Neural cell (in vitro differentiated cells): Measurements from ENCODE around the gene RAP1GDS1. TPM values are rescaled to one million over a fixed set of nuclear protein-coding genes. Genes with fewer than 3 reads are reported as not detected.
"Not testable (repeated sequence)": the region's sequence is repeated elsewhere in the genome, so short reads cannot be mapped to it uniquely, and the experiment has no call there.

Experiments
- H2AFZ ChIP-seq: fragments of 200-600, 300-800 bp; sonication (generic), shearing (Covaris generic); 2 replicates; pipeline ENCODE4 v1.6.0; 2014; ENCODE audit warnings: low read depth, mild to moderate bottlenecking, antibody characterized with exemption, low read length, moderate library complexity
- H3F3A ChIP-seq: fragments of 200-600 bp; shearing (Covaris generic); 2 replicates; pipeline ENCODE4 v1.6.1; 2016; ENCODE audit warnings: mild to moderate bottlenecking, moderate library complexity, mixed read lengths, antibody characterized with exemption, low read length; ENCODE audit not compliant: insufficient read depth, poor library complexity, severe bottlenecking
- H3K27ac ChIP-seq: fragments of 200-600, 300-800 bp; sonication (generic), shearing (Covaris generic); 2 replicates; pipeline ENCODE4 v1.5.1; 2014; ENCODE audit warnings: mild to moderate bottlenecking, low read length, moderate library complexity
- H3K27me3 ChIP-seq: fragments of 300-800, 200-600 bp; sonication (generic), shearing (Covaris generic); 2 replicates; pipeline ENCODE4 v1.6.0; 2014; ENCODE audit warnings: mild to moderate bottlenecking, low read depth, low read length, moderate library complexity; ENCODE audit not compliant: insufficient read depth
- H3K36me3 ChIP-seq: fragments of 300-800, 200-600 bp; sonication (generic), shearing (Covaris generic); 2 replicates; pipeline ENCODE4 v1.5.1; 2014; ENCODE audit warnings: mild to moderate bottlenecking, antibody characterized with exemption, low read length, moderate library complexity; ENCODE audit not compliant: insufficient read depth
- H3K4me2 ChIP-seq: fragments of 300-800, 200-600 bp; sonication (generic), shearing (Covaris generic); 2 replicates; pipeline ENCODE4 v1.6.0; 2014; ENCODE audit warnings: mild to moderate bottlenecking, low read length
- H3K4me3 ChIP-seq: fragments of 300-800, 200-600 bp; sonication (generic), shearing (Covaris generic); 2 replicates; pipeline ENCODE4 v1.5.1; 2014; ENCODE audit warnings: mild to moderate bottlenecking, low read length, moderate library complexity
- H3K79me2 ChIP-seq: fragments of 200-600 bp; shearing (Covaris generic); replicated peaks from 2 replicates; pipeline ENCODE4 v1.6.0; 2014; ENCODE audit warnings: mild to moderate bottlenecking, low read length, moderate library complexity; ENCODE audit not compliant: insufficient read depth
- H3K9ac ChIP-seq: fragments of 300-800, 200-600 bp; sonication (generic), shearing (Covaris generic); 2 replicates; pipeline ENCODE4 v1.6.1; 2016; ENCODE audit warnings: mild to moderate bottlenecking, low read length, mixed read lengths
- H3K9me2 ChIP-seq: fragments of 200-600 bp; shearing (Covaris generic); 2 replicates; pipeline ENCODE4 v1.6.1; 2016; ENCODE audit warnings: mild to moderate bottlenecking, low read length, mixed read lengths; ENCODE audit not compliant: insufficient read depth
- H3K9me3 ChIP-seq: fragments of 200-600, 300-800 bp; sonication (generic), shearing (Covaris generic); 2 replicates; pipeline ENCODE4 v1.6.1; 2016; ENCODE audit warnings: mild to moderate bottlenecking, mixed run types, low read length, moderate library complexity, mixed read lengths
- H4K20me1 ChIP-seq: fragments of 200-600 bp; shearing (Covaris generic); 2 replicates; pipeline ENCODE4 v1.6.1; 2016; ENCODE audit warnings: mild to moderate bottlenecking, mixed run types; ENCODE audit not compliant: insufficient read depth
- CTCF ChIP-seq: fragments of 450-650 bp; IDR thresholded peaks from 2 replicates; pipeline ENCODE4 v1.5.1; 2014; ENCODE audit warnings: antibody characterized with exemption, mild to moderate bottlenecking, moderate library complexity; ENCODE audit not compliant: poor library complexity, severe bottlenecking
- EP300 ChIP-seq: fragments of 450-650 bp; conservative IDR thresholded peaks from 2 replicates; pipeline ENCODE4 v1.6.1; 2014; ENCODE audit warnings: antibody characterized with exemption, mild to moderate bottlenecking, moderate library complexity; ENCODE audit not compliant: poor library complexity, severe bottlenecking
- EZH2 ChIP-seq: fragments of 200-600, 300-800 bp; shearing (Covaris generic), sonication (generic); IDR thresholded peaks from 2 replicates; pipeline ENCODE4 v1.6.1; 2014; ENCODE audit warnings: antibody characterized with exemption, low read length, borderline replicate concordance, mild to moderate bottlenecking; ENCODE audit not compliant: insufficient read depth, poor library complexity, severe bottlenecking
- MXI1 ChIP-seq: fragments of 450-650 bp; conservative IDR thresholded peaks from 2 replicates; pipeline ENCODE4 v1.6.1; 2014; ENCODE audit warnings: antibody characterized with exemption, mild to moderate bottlenecking; ENCODE audit not compliant: poor library complexity, severe bottlenecking
- POLR2AphosphoS5 ChIP-seq: IDR thresholded peaks from 2 replicates; pipeline ENCODE4 v1.6.1; 2012
- RAD21 ChIP-seq: fragments of 450-650 bp; conservative IDR thresholded peaks from 2 replicates; pipeline ENCODE4 v1.6.1; 2014; ENCODE audit warnings: antibody characterized with exemption, mild to moderate bottlenecking, moderate library complexity
- REST ChIP-seq: IDR thresholded peaks from 2 replicates; pipeline ENCODE4 v1.6.1; 2012; ENCODE audit warnings: borderline replicate concordance
- SMC3 ChIP-seq: fragments of 450-650 bp; conservative IDR thresholded peaks from 2 replicates; pipeline ENCODE4 v1.6.1; 2014; ENCODE audit warnings: antibody characterized with exemption, mild to moderate bottlenecking, moderate library complexity; ENCODE audit not compliant: poor library complexity
- TAF1 ChIP-seq: IDR thresholded peaks from 2 replicates; pipeline ENCODE4 v1.6.1; 2012; ENCODE audit warnings: low read depth
- polyA plus RNA-seq: library from polyadenylated mRNA; depleted of rRNA; stranded (reverse); fragments of >200 nt; gene quantifications from 2 replicates; pipeline ENCODE4 v1.2.3, GENCODE V29; 2014

The RAP1GDS1 gene
- polyA plus RNA-seq, 1 donor from 2014 or later, result 41.1 TPM

GRCh38 chr4:98287328-98287727 lies 26.1 kb downstream of the RAP1GDS1 start:
- Histone ChIP-seq H3K27ac (no peak overlapping the region), H4K20me1 (no peaks in the 10 kb centered on the region), H3K27me3 (no peaks in the 10 kb centered on the region), H3K36me3 (no peaks in the 10 kb centered on the region), H3F3A (no peaks in the 10 kb centered on the region), H3K79me2 (peaks cover 14% of the 10 kb centered on the region), H3K4me3 (no peak overlapping the region), H3K4me2 (no peak overlapping the region), H2AFZ (no peak overlapping the region), H3K9me3 (no peaks in the 10 kb centered on the region), H3K9ac (no peak overlapping the region), H3K9me2 (no peaks in the 10 kb centered on the region)
- TF ChIP-seq TAF1 (no peak), MXI1 (no peak), CTCF (no peak), EP300 (no peak), EZH2 (no peak)

- peaks cover 18% of the 10 kb centered on the region for H3K79me2 ChIP-seq
These were observed 27.5 kb downstream of the RAP1GDS1 start for GRCh38 chr4:98288671-98289070.

GRCh38 chr4:98289375-98289774 lies 28.2 kb downstream of the RAP1GDS1 start:
- H3K9me3 ChIP-seq, result no peaks in the 10 kb centered on the region
- H3K4me2 ChIP-seq, result no peak overlapping the region

More at GRCh38 chr4:98288671-98289070, 27.5 kb downstream of the RAP1GDS1 start:
- H3K4me3 ChIP-seq, H4K20me1 ChIP-seq, H3K36me3 ChIP-seq, H3K27ac ChIP-seq, H2AFZ ChIP-seq, H3F3A ChIP-seq, H3K27me3 ChIP-seq, H3K9me2 ChIP-seq, H3K4me2 ChIP-seq, H3K9me3 ChIP-seq, H3K9ac ChIP-seq: not testable (repeated sequence)

GRCh38 chr4:98290511-98290910 lies 29.3 kb downstream of the RAP1GDS1 start:
- TF ChIP-seq EZH2, result no peak
- no peak for TF ChIP-seq SMC3
- no peak for TF ChIP-seq REST
- no peak for TF ChIP-seq CTCF
- no peak for TF ChIP-seq TAF1
- TF ChIP-seq MXI1, result no peak
- TF ChIP-seq POLR2AphosphoS5, result no peak
- no peak for TF ChIP-seq RAD21
- TF ChIP-seq EP300, result no peak
- peaks cover 18% of the 10 kb centered on the region for H3K79me2 ChIP-seq

More at GRCh38 chr4:98289375-98289774, 28.2 kb downstream of the RAP1GDS1 start:
- H3K9ac ChIP-seq, result no peak overlapping the region
- H2AFZ ChIP-seq, result no peak overlapping the region
- H3K27ac ChIP-seq, result no peak overlapping the region
- H3K27me3 ChIP-seq, result no peaks in the 10 kb centered on the region
- H3K79me2 ChIP-seq, result peaks cover 18% of the 10 kb centered on the region
- H3K36me3 ChIP-seq, result no peaks in the 10 kb centered on the region
- no peaks in the 10 kb centered on the region for H3K9me2 ChIP-seq
- TF ChIP-seq MXI1, result no peak
- no peaks in the 10 kb centered on the region for H3F3A ChIP-seq
- H3K4me3 ChIP-seq, result no peak overlapping the region
- no peaks in the 10 kb centered on the region for H4K20me1 ChIP-seq

More at GRCh38 chr4:98290511-98290910, 29.3 kb downstream of the RAP1GDS1 start:
- no peaks in the 10 kb centered on the region for H3F3A ChIP-seq
- H3K27me3 ChIP-seq, result no peaks in the 10 kb centered on the region
- no peaks in the 10 kb centered on the region for H3K9me3 ChIP-seq
- H4K20me1 ChIP-seq, result no peaks in the 10 kb centered on the region
- no peaks in the 10 kb centered on the region for H3K9me2 ChIP-seq
- H3K27ac ChIP-seq, result no peak overlapping the region
- H2AFZ ChIP-seq, result no peak overlapping the region
- no peaks in the 10 kb centered on the region for H3K36me3 ChIP-seq
- H3K4me2 ChIP-seq, result no peak overlapping the region
- H3K4me3 ChIP-seq, result no peak overlapping the region
- H3K9ac ChIP-seq, result no peak overlapping the region
